Measurements from ENCODE around the gene CD247.

Gene CD247

DNA sequence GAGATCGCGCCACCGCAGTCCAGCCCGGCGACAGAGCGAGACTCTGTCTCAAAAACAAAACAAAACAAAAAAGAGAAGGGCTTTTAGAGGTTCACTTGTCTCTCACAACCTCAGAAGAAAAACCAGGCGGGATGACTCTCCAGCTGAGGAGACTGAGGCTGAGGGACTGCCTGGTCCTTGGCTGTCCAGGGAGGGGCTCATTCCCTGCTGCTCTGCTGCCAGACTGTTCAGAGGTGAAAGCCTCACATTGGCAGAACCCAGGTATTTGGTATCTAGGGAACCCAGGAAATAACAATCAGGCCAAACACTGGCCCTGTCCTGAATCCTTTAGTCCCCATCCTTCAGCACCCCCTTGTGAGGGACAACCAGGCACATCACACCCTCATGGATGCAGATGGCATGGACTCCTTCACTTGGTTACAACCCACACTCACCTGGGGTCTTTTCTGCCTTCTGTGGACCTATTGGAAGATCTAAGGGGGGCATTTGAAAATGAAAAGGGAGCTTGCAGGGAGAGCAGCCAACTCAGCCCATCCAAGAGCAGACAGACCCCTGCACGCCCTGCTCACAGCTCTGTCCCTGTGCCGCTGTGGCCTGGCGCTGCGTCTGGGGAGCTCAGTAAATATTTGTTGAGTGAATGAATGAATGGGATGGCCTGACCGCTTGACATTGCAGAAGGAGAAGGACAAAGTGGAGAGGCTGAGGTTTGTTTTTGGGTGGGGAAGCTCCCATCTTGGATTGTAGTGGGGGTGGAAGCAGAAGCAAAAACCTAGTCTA, 33.4 kb downstream of the CD247 start:
- no peak for DNase-seq

DNA sequence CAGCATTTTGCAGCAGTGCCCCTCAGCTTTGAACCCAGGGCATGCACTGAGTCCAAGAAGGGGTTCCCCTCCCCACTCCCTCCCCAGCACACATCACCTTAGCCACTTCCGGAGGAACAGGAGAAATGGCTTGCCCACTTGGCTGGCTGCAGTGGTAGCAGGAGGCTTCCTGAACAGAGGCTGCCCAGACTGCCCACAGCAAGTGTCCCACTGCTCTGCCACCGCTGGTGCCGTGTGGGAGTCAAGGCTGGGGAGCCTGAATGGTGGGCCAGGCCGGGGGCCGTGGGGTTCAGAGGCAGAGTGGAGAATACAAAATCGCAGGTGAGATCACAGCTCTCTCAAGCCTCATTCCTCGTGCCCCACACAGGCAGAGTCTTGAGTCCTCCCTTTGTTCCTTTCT, 34.5 kb downstream of the CD247 start:
- no peak for DNase-seq

DNA sequence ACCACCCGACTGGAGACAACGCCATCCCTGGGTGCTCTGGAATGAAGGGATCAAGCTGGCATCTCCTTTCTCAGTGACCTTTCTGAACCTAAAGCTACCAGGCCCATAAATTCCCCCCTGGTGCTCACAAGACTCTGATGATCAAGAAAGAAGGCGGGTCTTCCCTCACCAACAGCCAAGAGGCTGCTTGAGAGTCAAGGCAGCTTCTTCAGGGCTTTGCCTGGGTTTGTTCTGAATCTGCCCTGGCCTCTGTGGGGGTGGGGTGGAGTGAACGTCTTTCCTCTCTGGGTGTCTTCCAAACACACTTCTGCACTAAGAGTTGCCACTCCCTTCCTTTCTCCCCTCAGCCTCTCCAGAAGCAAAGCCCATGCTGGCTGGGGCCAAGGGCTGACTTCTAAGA, 36.1 kb downstream of the CD247 start:
- DNase-seq = no peak

DNA sequence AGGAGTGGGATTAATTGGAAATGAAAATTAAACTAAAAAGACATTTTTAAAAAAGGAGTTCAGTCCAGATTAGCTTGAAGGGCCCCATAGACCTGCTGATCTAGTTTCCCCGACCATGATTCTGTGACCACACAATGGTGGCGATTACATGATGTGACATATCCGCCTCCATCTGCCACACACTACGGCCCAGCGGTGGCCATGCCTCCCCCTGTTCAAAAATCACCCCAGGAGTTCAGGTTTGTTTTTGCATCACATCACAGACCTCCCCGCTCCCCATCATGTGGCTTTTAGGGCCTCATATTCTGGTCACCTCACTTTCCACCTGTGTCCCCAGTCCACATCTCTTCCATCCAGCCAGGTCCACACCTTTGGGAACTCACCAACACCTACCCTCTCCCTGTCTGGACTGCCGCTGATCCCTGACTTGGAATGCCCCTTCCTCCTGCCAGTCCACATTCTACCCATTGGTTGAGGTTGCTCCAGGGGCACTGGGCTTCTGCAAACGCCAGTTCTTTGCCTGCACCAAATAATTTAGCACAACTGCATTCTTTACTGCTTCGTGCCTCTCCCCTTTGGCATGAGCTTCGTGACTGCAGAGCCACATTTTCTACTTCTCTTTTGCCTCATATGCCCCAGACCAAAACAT, 38.9 kb downstream of the CD247 start:
- DNase-seq = no peak

DNA sequence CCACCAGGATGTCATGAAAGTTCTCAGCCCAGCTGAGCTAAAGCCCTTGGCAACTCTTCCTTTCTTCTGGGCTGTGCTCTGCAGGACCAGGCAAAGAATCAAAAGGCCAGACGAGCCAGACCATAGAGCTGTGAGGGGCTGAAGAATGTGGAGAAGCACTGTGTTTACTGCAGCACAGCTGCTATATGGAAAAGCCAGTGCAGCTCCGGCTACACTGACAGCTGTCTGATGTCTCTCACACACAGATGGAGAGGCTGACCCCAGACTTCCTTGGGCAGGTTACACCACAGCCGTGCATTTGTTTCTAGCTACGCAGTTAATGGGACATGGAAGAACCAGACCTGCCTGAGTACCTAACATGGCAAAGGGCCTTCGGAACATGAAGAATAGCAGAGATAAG, 40.3 kb downstream of the CD247 start:
- no peak for DNase-seq

DNA sequence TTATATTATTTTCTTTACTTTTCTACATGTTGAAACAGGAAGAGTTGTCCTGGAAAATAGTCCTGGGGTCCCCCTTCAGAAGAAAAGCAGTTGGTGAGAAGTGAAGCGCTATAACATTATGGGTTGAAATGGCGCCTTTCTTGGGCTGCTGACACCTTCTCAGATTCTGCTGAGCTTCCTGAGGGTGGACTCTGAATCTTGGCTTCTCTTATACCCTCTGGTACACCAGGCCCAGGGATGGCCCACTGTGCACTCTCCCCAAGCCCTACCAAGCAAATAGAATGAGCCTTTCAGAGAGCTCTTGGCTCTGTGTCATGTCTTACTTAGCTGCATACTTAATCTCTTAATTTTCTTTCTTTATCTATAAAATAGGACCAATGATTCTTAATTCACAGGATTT, 42.3 kb downstream of the CD247 start:
- DNase-seq = no peak

DNA sequence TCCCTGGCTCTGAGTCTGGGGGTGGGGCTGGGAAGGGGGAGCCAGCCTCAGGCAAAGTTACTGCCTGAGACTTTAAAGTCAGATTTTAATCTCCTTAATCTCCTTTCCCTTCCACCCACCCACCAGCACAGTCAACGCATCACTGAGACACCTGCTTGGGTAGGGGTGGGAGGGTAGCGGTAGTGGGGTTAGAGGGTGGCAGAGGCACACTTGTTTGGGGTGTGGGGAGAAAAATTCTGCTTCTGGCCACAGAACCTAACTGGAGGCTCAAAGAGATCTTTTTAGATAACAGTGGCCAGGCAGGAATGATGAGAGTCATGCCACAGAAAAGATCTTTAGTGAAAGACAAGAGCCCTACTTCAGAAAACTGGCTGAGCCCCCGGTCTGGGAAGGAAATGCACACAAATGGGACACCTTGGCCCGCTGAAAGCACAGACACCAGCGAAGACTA, 44.1 kb downstream of the CD247 start:
- DNase-seq = no peak

DNA sequence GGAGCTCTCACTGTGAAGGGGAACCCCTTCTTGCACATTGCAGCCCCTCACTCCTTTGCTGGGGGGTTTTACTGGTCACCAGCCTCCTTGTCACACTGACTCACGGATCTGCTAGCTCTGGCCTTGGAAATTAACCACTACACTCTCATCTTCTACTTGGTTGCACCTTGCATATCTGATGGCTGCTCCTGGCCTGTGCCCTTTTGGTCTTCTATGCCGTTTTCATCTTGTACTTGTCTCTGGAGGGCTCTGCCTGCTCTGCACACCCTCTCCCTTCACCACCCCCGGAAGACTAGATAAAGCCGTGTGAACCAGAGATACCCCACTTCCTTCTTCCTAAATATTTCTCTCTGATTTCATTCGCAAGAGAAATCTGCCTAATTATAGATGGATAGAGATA, 44.6 kb downstream of the CD247 start:
- no peak for DNase-seq

DNA sequence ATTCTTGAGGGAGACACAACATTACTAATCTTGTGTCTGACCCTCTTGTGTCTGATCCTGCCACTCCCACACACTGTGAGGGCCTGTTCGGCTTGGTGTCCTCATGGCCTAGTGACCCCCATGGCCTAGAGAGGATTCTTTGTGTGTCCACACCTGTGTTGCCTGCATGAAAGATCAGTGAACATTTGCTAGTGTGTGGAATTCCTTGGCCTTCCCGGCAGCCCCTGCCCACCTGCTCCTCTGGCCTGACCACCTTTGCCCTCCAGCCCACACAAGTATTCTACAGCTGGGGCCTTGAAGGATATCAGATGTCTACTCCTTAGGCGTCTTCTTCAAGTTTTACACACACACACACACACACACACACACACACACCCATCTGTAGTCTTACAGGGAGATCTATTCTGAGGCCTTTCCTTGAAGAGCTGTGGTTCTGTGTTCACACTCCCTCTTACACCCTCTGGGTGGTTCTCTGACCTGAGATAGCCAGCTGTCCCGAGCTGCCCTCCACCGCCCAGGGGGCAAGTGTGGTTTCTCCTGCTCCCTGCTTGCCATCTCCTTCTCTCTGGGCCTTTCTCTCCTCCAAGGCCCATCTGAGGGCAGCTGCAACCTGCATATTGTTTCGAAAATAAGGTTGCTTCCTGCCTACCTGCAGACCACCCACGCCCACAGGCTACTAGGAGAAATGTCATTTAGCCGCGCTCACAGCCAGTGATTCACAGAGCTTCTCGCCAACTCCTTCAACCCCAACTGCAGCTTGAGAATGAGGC, 45.4 kb downstream of the CD247 start:
- no peak for DNase-seq

DNA sequence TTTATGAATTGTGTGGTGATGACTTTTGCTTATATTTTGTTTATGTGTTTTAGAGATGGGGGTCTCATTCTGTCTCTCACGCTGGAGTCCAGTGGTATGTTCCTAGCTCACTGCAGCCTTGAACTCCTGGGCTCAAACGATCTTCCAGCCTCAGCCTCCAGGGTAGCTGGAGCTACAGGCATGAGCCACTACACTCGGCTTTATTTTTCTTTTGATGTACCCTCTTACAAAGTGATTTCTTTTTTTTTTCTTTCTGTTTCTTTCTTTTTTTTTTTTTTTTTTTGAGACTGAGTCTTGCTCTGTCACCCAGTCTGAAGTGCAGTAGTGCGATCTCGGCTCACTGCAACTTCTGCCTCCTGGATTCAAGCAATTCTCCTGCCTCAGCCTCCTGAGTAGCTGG, 46.8 kb downstream of the CD247 start:
- no peak for DNase-seq

DNA sequence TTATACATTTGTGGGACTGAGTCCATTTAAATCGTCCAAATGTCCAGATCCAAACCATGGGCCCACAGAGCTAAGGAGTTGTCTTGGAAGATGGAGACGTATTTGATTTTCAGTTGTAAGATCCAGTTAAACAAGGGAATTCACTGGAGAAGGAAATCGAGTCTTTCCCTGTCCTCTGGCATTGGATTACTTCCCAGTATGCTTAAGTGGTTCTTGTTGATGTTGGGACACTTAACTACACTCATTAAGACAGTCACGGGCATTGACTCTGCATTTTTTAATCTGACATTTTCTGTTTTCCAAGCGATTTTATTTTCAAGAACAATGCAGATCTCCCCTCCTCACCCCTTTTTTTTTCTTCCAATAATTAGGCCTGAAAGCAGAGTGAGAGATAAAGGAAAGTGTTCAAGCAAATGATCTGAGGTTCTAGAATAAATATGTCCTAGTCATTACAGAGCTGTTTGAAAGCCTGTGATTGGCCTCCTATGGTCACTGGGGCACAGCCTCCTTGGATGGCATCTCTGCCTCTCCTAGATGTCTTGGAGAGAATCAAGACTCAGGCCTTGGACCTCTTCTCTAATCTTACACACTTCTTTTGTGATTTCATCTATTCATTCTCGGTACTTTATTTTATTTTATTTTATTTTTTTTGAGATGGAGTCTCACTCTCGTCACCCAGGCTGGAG, 48.9 kb downstream of the CD247 start:
- DNase-seq = no peak

DNA sequence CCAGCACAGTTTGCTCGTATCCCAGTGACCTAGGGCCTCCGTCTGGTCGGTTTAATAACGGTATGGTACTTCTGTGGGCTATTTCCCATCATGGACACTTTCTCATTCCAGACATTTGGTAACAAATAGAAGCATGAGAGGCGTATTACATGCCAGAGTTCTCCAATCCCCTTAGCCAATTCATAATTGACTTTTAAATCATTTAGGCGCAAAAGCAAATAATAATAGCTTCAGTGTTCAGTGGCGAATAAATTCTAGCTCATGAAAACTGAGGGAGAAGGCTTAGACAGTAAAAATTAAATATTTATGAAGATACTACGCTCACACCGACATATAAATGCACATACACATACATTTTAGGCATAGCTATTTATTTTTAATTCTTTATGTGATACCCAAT, 50.6 kb downstream of the CD247 start:
- no peak for DNase-seq

DNA sequence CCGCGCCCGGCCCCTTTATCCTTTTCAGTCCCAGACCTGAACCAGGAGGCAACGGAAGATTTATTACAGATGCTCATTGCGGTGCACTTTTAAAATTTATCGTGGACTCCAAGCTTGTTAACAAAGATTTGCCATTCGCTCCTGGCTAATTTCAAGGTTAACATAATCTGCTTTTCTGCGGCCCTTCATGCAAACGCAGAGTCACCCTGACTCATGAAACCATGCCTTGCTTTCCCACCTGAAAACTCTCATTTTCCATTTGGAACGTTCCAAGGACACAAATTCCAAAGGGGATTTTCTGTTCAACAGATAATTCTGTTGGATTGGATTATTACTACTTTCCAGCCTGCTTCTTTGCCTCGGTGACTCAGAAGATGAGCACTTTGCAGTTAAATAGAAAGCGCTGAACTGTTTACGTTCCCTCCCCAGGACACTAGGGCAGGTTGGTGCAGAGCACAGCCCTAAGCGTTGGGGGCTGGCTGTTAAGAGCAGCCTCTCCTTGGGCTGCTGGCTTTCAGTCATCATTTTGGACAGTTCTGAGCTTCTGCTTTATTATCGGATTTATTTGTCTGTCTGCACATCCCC, 51.1 kb downstream of the CD247 start:
- no peak for DNase-seq

DNA sequence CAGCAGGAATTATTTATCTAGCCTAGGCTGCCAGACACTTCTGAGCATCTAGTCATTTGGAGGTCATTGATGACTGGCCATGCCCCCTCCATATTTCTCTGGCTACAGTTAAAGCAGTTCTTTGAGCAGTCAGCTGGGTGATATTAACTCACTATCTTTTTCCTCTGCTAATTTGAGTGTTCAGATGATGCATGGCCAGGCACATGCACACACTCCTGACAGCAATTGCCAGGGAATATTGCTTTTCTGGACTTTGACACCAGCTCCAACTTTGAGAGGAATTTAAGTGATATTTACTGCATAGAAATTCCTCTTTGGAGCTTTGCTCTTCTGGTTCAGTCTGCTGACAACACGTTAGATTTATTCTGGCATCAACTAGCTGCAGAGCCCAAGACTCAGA, 52.6 kb downstream of the CD247 start:
- DNase-seq = no peak

DNA sequence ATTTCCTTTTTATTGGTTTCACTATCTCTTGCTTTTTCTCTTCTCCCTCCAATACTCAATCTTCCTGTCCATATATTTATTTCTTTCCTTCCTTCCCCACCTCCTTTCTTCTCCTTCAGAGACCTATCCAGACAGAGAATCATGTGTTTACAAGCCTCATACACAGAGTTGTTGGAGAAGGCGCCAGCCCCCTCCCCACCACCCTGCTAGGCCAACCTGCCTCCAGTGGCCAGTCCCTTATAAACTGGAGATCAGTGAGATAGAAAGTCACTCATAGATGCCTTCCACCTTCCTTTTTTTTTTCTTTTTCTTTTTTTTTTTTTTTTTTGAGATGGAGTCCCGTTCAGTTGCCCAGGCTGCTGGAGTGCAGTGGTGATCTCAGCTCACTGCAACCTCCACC, 53.3 kb downstream of the CD247 start:
- DNase-seq = no peak

DNA sequence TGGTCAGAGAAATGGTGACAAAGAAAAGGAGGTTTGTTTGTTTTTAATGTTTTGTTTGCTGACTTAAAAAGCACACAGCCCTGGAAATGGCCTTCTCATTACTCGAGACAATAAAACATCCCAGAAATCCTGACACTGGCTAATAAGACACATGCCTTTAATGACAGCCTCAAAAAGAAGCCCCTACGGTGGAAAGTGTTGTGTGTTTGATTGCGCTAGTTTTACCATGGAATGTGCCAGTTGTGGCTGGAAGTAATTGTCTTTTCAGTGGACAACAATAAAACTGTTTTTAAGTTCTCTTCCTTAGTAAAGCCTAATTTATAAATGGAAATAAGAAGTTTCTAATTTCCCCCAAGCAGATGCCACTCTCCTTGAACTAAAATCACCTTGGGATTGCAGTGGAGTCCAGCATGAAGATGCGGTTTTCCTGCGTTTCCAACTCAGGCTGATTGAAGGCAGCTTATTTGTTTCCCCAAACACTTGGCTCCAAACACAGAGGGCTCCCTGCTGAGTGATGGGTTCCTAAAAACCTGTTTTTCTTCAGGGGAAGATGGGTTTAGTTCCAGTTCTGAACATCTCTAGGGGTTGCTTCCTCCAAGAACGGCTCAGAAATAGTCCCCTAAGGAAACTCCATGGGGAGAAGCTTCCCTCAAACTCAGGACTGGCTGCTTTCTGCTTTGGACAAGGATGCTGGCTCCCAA, 54.3 kb downstream of the CD247 start:
- no peak for DNase-seq

DNA sequence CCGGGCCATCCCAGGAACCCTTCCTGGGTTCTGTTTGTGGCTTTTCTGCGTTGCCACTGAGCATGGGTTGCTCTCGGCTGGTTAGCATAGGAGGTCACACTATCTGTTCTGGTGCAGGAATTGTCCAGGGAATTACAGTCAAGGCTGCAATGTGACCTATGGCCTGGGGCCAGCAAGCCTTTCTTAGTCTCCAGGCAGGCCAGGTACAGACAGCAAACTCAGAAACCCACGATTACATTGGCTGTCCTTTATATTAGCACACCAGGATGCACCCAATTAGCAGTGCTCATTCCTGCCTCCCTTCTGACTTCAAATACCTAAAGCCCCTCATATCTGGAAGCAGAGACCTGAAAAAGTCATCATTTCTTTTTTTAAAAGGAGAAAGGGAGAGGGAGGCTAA, 55.2 kb downstream of the CD247 start:
- no peak for DNase-seq

DNA sequence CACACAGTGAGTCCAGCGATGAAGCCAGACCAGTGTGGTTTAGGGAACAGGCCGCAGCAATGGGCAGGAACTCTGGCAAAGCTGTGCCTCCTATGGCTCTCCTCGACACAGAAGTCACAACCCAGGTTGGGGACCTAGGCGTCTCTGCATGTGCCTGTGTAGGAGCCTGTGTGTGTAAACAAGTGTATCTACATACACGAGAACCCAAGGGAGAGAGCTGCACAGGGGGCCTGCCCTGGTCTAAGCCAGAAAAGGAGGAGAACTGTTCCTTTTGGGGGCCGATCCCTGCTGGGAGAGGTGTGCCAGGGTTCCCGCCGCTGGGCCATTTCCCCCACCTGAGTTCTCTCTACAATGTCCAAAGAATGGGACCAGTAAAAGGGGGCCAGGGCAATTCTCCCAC, 56.0 kb downstream of the CD247 start:
- DNase-seq = no peak

DNA sequence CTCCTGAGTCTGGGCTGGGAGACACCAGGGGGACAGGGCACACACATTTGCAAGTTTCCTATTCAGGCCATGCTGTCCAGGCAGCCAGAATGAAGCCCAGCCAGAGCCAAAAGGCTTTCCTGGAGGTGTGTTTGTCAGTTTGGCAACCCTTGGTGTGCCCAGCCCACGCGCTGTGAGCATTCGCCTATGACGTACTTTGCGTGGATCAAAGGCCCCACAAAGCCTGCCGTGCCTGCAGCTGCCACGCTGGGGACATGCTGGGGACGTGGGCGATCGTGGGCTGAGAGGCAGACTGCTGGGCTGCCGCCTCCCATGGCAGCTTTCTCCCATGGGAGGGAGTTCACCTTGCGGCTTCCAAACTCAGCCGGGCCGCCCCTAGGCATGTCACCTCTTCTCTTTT, 57.5 kb downstream of the CD247 start:
- DNase-seq = no peak

DNA sequence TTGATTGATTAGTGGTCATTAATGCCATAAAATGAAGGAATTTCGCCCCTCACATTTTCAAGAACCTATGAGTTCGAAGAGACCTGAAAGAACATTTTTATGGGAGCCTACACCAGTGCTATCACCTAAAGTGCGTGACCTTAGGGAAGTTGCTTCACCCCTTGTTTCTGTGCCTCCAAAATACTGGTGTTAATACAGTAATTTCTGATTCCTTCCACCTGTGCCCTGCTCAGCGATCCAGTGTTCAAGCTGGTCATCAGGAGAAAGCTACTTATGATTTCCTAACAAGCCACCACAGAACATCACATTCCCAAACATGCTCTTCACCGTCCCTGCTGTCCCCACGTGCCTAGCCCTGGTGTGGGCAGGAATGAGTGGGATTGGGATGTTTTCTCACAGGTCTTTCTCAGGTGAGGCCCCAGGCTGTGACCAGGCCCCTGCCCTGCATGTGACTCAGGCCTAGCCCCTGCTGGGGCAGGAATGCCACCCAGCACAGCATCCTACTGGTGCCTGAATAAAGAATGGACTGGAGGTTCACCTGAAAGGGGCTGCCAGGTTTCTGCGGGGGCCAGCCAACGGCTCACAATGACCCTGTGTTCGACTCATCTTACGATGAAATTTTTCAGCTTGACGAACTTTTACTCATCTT, 60.3 kb downstream of the CD247 start:
- DNase-seq = no peak

DNA sequence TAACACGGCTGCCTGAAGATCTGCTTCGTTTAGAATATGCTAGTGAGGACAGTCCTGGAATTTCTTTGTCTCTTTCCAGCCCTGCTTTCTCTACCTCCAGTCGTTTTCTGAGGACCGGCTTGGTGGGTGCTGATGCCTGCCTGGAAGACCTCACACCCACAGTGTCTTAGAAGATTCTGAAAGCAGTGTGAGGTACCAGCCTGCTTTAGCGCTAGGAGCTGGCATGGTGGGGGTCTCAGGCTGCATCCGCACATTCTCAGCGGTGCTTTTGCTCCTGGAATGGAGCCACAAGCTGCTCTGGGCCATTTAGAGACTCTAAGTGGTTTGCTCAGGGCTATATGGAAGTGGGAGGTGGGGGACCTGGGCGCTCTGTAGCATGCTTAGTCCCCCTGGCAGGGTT, 61.4 kb downstream of the CD247 start:
- no peak for DNase-seq

DNA sequence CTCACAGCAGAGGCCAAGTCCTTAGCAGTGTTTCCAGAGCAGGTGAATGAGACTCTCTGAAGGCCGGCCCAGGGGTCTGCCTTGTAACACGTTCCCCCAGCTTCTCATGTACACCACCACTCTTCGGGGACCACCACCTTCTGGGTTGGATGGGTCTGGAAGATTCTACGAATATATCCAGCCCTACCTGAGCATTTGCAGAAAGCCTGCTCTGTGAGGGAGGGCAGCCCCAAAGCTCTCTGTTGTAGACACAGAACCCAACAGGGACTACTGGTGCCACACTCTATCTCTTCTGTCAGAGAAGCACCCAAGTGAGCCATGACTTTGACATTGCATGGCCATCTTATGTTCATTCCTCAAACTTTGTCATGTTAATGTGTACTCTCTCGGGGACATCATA, 61.8 kb downstream of the CD247 start:
- DNase-seq = no peak

Measured in amniotic stem cell (primary cell).